ENCODE data around the gene CEP57L1. TPM values are rescaled to one million over a fixed set of nuclear protein-coding genes. Genes with fewer than 3 reads are reported as not detected.
A peak's percentile ranks its signal among the peaks of the same experiment; 100 is the strongest.

The CEP57L1 gene
- total and polyA plus RNA-seq, 9 of the 15 experiments (the other 6 are each of a cell fraction or from before 2014, with no cell fraction given) = 39.4 to 88.6 (median 61.8) TPM

- TF ChIP-seq ZFP30 (CRISPR knock-in tag; IDR thresholded peaks at IDR 0.05; ENCODE audit: borderline replicate concordance) = no peak
- 0 out of 4 replicates have a peak, but pooled peaks of 1 of the 2 experiments have one; percentile 31 for TF ChIP-seq ZMIZ1 (IDR thresholded peaks at IDR 0.05; ENCODE audit: low read depth in 2 of 2, low read length in 2 of 2)
- TF ChIP-seq CLOCK (CRISPR knock-in tag; IDR thresholded peaks at IDR 0.05; ENCODE audit: borderline replicate concordance) = no peak
- no peak for TF ChIP-seq PURB (CRISPR knock-in tag; IDR thresholded peaks at IDR 0.05; ENCODE audit: low read depth)
- no peak for TF ChIP-seq U2AF2 (optimal IDR thresholded peaks at IDR 0.05; ENCODE audit: low read depth, low read length)
- no peak for TF ChIP-seq PPARD (CRISPR knock-in tag; IDR thresholded peaks at IDR 0.05)
- TF ChIP-seq ZNF146 (CRISPR knock-in tag; IDR thresholded peaks at IDR 0.05; ENCODE audit: unreplicated experiment) = no peak
- no peak for TF ChIP-seq ZNF408 (CRISPR knock-in tag; IDR thresholded peaks at IDR 0.05; ENCODE audit: low read depth)
- peak; percentile 63; the same call in 1 of the 2 replicates for TF ChIP-seq CTBP1 (IDR thresholded peaks at IDR 0.05; ENCODE audit: borderline replicate concordance)
- TF ChIP-seq SMARCE1 (IDR thresholded peaks at IDR 0.05) = no peak
- no peak for TF ChIP-seq FUS (optimal IDR thresholded peaks at IDR 0.05; ENCODE audit: low read depth, low read length)
- TF ChIP-seq, protein P1, sequence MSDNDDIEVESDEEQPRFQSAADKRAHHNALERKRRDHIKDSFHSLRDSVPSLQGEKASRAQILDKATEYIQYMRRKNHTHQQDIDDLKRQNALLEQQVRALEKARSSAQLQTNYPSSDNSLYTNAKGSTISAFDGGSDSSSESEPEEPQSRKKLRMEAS (CRISPR knock-in tag; IDR thresholded peaks at IDR 0.05) = no peak; the same call in 1 of the 2 replicates
- TF ChIP-seq ZC3H8 (IDR thresholded peaks at IDR 0.05) = no peak
- no peak for TF ChIP-seq ZNF79 (CRISPR knock-in tag; IDR thresholded peaks at IDR 0.05; ENCODE audit: low read depth)
- TF ChIP-seq PHB (CRISPR knock-in tag; IDR thresholded peaks at IDR 0.05) = no peak
- no peak for TF ChIP-seq BRCA1 (IDR thresholded peaks at IDR 0.05)
- no peak for TF ChIP-seq BRCA1 (CRISPR knock-in tag; IDR thresholded peaks at IDR 0.05)
- TF ChIP-seq FOXP1 (CRISPR knock-in tag; IDR thresholded peaks at IDR 0.05) = no peak
- TF ChIP-seq NFYB (IDR thresholded peaks at IDR 0.05; ENCODE audit: extremely low read depth, insufficient read length) = no peak
- TF ChIP-seq POLR2G (IDR thresholded peaks at IDR 0.05; ENCODE audit: low read depth, low read length) = 0 out of 2 replicates have a peak, but pooled peaks have one; percentile 58
- TF ChIP-seq, protein P2, sequence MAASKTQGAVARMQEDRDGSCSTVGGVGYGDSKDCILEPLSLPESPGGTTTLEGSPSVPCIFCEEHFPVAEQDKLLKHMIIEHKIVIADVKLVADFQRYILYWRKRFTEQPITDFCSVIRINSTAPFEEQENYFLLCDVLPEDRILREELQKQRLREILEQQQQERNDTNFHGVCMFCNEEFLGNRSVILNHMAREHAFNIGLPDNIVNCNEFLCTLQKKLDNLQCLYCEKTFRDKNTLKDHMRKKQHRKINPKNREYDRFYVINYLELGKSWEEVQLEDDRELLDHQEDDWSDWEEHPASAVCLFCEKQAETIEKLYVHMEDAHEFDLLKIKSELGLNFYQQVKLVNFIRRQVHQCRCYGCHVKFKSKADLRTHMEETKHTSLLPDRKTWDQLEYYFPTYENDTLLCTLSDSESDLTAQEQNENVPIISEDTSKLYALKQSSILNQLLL (CRISPR knock-in tag; IDR thresholded peaks at IDR 0.05; ENCODE audit: borderline replicate concordance) = no peak
- TF ChIP-seq BDP1 (IDR thresholded peaks at IDR 0.05; ENCODE audit: insufficient read depth, insufficient read length) = no peak
Observed at GRCh38 chr6:109095036-109095834, at the start of gene CEP57L1 (continued).
